ENCODE results near the gene ST7L. TPM values are rescaled to one million over a fixed set of nuclear protein-coding genes. Genes with fewer than 3 reads are reported as not detected.

Gene ST7L
- total RNA-seq, 3 donors from 2014 or later (not counting 1 experiment from before 2014, with no cell fraction given): 23.5 to 32.3 (median 30.1) TPM

GRCh38 chr1:112540226-112540794 is 78.6 kb downstream of the ST7L start:
- DNase-seq (no peak), ATAC-seq (no peak)
- no peaks in the 10 kb centered on the region for H3K4me1 Mint-ChIP-seq
- H3K27ac Mint-ChIP-seq: no peak overlapping the region
- H3K27me3 Mint-ChIP-seq (ENCODE audit: low read depth in 2 of 2): no peaks in the 10 kb centered on the region
- no CpG with 5 or more reads among the region's 1 CpG for WGBS (ENCODE audit: insufficient coverage)
- H3K4me3 Mint-ChIP-seq: no peak overlapping the region
- no peaks in the 10 kb centered on the region for H3K9me3 Mint-ChIP-seq
- H3K36me3 Mint-ChIP-seq: no peaks in the 10 kb centered on the region
- Histone ChIP-seq H3K36me3 (ENCODE audit: control insufficient read depth, insufficient read depth, low read length) (peaks cover 4% of the 10 kb centered on the region), H3K27me3 (ENCODE audit: control insufficient read depth, insufficient read depth, low read length) (no peaks in the 10 kb centered on the region), H3K4me1 (ENCODE audit: control insufficient read depth, insufficient read depth, low read length) (no peaks in the 10 kb centered on the region), H3K9me3 (ENCODE audit: control insufficient read depth, insufficient read depth, low read length) (no peaks in the 10 kb centered on the region), H3K4me3 (ENCODE audit: low read length) (no peak overlapping the region), H3K27ac (ENCODE audit: low read length) (no peak overlapping the region)
- intact Hi-C loops (cut with micrococcal nuclease): no loop called here
- no peak for TF ChIP-seq CTCF (IDR thresholded peaks at IDR 0.05)

- no peak overlapping the region for H3K27ac ChIP-seq (ENCODE audit: low read length)
- no peak for ATAC-seq
- H3K27me3 ChIP-seq (ENCODE audit: control insufficient read depth, insufficient read depth, low read length): no peaks in the 10 kb centered on the region
- no peak for DNase-seq
- Mint-ChIP-seq H3K27me3 (ENCODE audit: low read depth in 2 of 2) (no peaks in the 10 kb centered on the region), H3K36me3 (no peaks in the 10 kb centered on the region), H3K9me3 (no peaks in the 10 kb centered on the region), H3K27ac (no peak overlapping the region), H3K4me1 (no peaks in the 10 kb centered on the region), H3K4me3 (no peak overlapping the region)
- TF ChIP-seq CTCF (IDR thresholded peaks at IDR 0.05): no peak
- peaks cover 4% of the 10 kb centered on the region for H3K36me3 ChIP-seq (ENCODE audit: control insufficient read depth, insufficient read depth, low read length)
- 87% methylated on average over 2 of the region's 3 CpGs for WGBS (ENCODE audit: insufficient coverage)
- no peak overlapping the region for H3K4me3 ChIP-seq (ENCODE audit: low read length)
- intact Hi-C loops (cut with micrococcal nuclease): no loop called here
- no peaks in the 10 kb centered on the region for H3K9me3 ChIP-seq (ENCODE audit: control insufficient read depth, insufficient read depth, low read length)
- no peaks in the 10 kb centered on the region for H3K4me1 ChIP-seq (ENCODE audit: control insufficient read depth, insufficient read depth, low read length)
Measured at GRCh38 chr1:112538883-112539282, 80.1 kb downstream of the ST7L start.

- DNase-seq (no peak), ATAC-seq (no peak)
- Mint-ChIP-seq H3K4me1 (no peaks in the 10 kb centered on the region), H3K36me3 (no peaks in the 10 kb centered on the region), H3K27ac (no peak overlapping the region), H3K9me3 (no peaks in the 10 kb centered on the region), H3K27me3 (ENCODE audit: low read depth in 2 of 2) (no peaks in the 10 kb centered on the region), H3K4me3 (no peak overlapping the region)
- no peak for TF ChIP-seq CTCF (IDR thresholded peaks at IDR 0.05)
- Histone ChIP-seq H3K9me3 (ENCODE audit: control insufficient read depth, insufficient read depth, low read length) (no peaks in the 10 kb centered on the region), H3K4me3 (ENCODE audit: low read length) (no peak overlapping the region), H3K27ac (ENCODE audit: low read length) (no peak overlapping the region), H3K36me3 (ENCODE audit: control insufficient read depth, insufficient read depth, low read length) (peaks cover 4% of the 10 kb centered on the region), H3K4me1 (ENCODE audit: control insufficient read depth, insufficient read depth, low read length) (no peaks in the 10 kb centered on the region), H3K27me3 (ENCODE audit: control insufficient read depth, insufficient read depth, low read length) (no peaks in the 10 kb centered on the region)
- intact Hi-C loops (cut with micrococcal nuclease): no loop called here
Measured at GRCh38 chr1:112537456-112537855, 81.5 kb downstream of the ST7L start.

GRCh38 chr1:112536561-112536960 is 82.4 kb downstream of the ST7L start:
- intact Hi-C loops (cut with micrococcal nuclease): no loop called here
- Histone ChIP-seq H3K4me1 (ENCODE audit: control insufficient read depth, insufficient read depth, low read length) (no peaks in the 10 kb centered on the region), H3K27ac (ENCODE audit: low read length) (no peak overlapping the region), H3K27me3 (ENCODE audit: control insufficient read depth, insufficient read depth, low read length) (no peaks in the 10 kb centered on the region), H3K9me3 (ENCODE audit: control insufficient read depth, insufficient read depth, low read length) (no peaks in the 10 kb centered on the region), H3K4me3 (ENCODE audit: low read length) (no peak overlapping the region), H3K36me3 (ENCODE audit: control insufficient read depth, insufficient read depth, low read length) (peaks cover 4% of the 10 kb centered on the region)
- H3K27ac Mint-ChIP-seq: no peak overlapping the region
- no peaks in the 10 kb centered on the region for H3K36me3 Mint-ChIP-seq
- WGBS (ENCODE audit: insufficient coverage): 94% methylated on average over 2 of the region's 2 CpGs
- no peaks in the 10 kb centered on the region for H3K4me1 Mint-ChIP-seq
- no peak for DNase-seq
- no peak for ATAC-seq
- H3K4me3 Mint-ChIP-seq: no peak overlapping the region
- no peaks in the 10 kb centered on the region for H3K27me3 Mint-ChIP-seq (ENCODE audit: low read depth in 2 of 2)
- TF ChIP-seq CTCF (IDR thresholded peaks at IDR 0.05): no peak
- H3K9me3 Mint-ChIP-seq: no peaks in the 10 kb centered on the region

Data from natural killer cell (primary cell).